H1 (cell line): ENCODE results near the gene FAF2. TPM values are rescaled to one million over a fixed set of nuclear protein-coding genes. Genes with fewer than 3 reads are reported as not detected.

Source experiments
- BACH1 ChIP-seq: IDR thresholded peaks from 2 replicates; pipeline ENCODE4 v1.6.1; 2012; ENCODE audit warnings: low read length, improper control_type of control experiment
- PHF8 ChIP-seq: fragments of 200-600 bp; sonication (generic); conservative IDR thresholded peaks from 2 replicates; pipeline ENCODE4 v1.7.1; 2012; ENCODE audit warnings: low read depth, mild to moderate bottlenecking, inconsistent platforms, low read length, moderate library complexity
- USF2 ChIP-seq: IDR thresholded peaks from 2 replicates; pipeline ENCODE4 v1.6.1; 2011; ENCODE audit warnings: low read length, improper control_type of control experiment
- YY1 ChIP-seq: IDR thresholded peaks from 2 replicates; pipeline ENCODE4 v1.6.1; 2011; ENCODE audit warnings: low read depth, mild to moderate bottlenecking, low read length
- polyA plus RNA-seq, 7 experiments: library from polyadenylated mRNA; depleted of rRNA in 3 of 7; stranded (reverse) in 5 of 7; unstranded in 2 of 7; fragments of >200 nt in 5 of 7; fragments of 200-250 nt in 2 of 7; gene quantifications; 1 replicate in 5 of 7; 2 replicates in 1 of 7; 4 replicates in 1 of 7; pipeline versions ENCODE4 v1.2.1 to v1.2.3, GENCODE V29; 2011 to 2013; ENCODE audit warnings: missing spikeins in 2 of 7, mixed read lengths in 2 of 7
- total RNA-seq: library from RNA; stranded (reverse); fragmentation: NEBNext Ultra II Directional; extraction: Animal tissue kit (Norgen Biotek cat#: 25700); gene quantifications from 2 replicates; pipeline ENCODE4 v1.2.1, GENCODE V29; 2021

Gene FAF2
- total and polyA plus RNA-seq, 2 of the 8 experiments (the other 6 are each of a cell fraction or from before 2014, with no cell fraction given), result 20.8 to 35.8 TPM

DNA sequence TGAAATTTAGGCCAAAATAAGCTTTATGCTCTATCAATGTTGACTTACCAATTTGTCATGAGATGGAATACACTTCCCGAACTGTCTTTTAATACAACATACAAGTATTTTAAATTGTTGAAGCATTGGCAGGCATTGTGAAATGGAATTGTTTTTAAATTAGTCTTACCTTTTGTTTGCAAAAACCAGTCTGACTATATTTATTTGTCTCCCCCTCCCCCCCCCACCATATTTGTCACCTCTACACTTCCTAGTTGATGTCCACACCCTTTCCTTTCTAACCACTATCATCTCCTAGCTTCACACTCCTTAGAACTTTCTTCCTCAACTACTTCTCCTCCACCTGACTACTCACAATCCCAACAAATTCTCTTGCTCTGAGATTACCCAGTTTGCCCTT is 40.9 kb downstream of the FAF2 start (continued):
- TF ChIP-seq YY1 (no peak), PHF8 (no peak), USF2 (no peak), BACH1 (no peak)
